Loucy (cell line): ENCODE results near the gene EPN1.

ENCODE experiments used
- H2AFZ ChIP-seq: fragments of 200-600 bp; sonication (generic); 2 replicates; pipeline ENCODE4 v1.6.0; 2016; ENCODE audit warnings: antibody characterized with exemption, mild to moderate bottlenecking, low read length, moderate library complexity
- H3F3A ChIP-seq: fragments of 200-600 bp; 2 replicates; pipeline ENCODE4 v1.6.0; 2016; ENCODE audit warnings: antibody characterized with exemption, low read depth, mild to moderate bottlenecking
- H3K27me3 ChIP-seq: fragments of 200-600 bp; sonication (generic); 2 replicates; pipeline ENCODE4 v1.6.1; 2014; ENCODE audit warnings: low read length, mild to moderate bottlenecking; ENCODE audit not compliant: insufficient read depth, poor library complexity, severe bottlenecking
- H3K36me3 ChIP-seq: fragments of 200-600 bp; sonication (generic); 2 replicates; pipeline ENCODE4 v1.6.1; 2016; ENCODE audit warnings: low read length; ENCODE audit not compliant: insufficient read depth
- H3K4me1 ChIP-seq: fragments of 200-600 bp; sonication (generic); 2 replicates; pipeline ENCODE4 v1.5.1; 2014; ENCODE audit warnings: low read length, mild to moderate bottlenecking; ENCODE audit not compliant: insufficient read depth, poor library complexity, severe bottlenecking
- H3K4me2 ChIP-seq: fragments of 200-600 bp; sonication (generic); 2 replicates; pipeline ENCODE4 v1.6.0; 2014; ENCODE audit warnings: antibody characterized with exemption, low read length, low read depth, mild to moderate bottlenecking; ENCODE audit not compliant: poor library complexity, severe bottlenecking
- H3K4me3 ChIP-seq: fragments of 200-600 bp; sonication (generic); 2 replicates; pipeline ENCODE4 v1.5.1; 2014; ENCODE audit warnings: low read length, mild to moderate bottlenecking, mixed read lengths; ENCODE audit not compliant: poor library complexity, severe bottlenecking
- H3K79me2 ChIP-seq: fragments of 200-600 bp; sonication (generic); 2 replicates; pipeline ENCODE4 v1.6.1; 2014; ENCODE audit warnings: low read length; ENCODE audit not compliant: insufficient read depth
- H3K9ac ChIP-seq: fragments of 200-600 bp; sonication (generic); 2 replicates; pipeline ENCODE4 v1.6.0; 2014; ENCODE audit warnings: mild to moderate bottlenecking, low read depth, low read length, moderate library complexity; ENCODE audit not compliant: poor library complexity, severe bottlenecking
- H3K9me2 ChIP-seq: fragments of 200-600 bp; sonication (generic); replicated peaks from 2 replicates; pipeline ENCODE4 v1.6.1; 2016; ENCODE audit warnings: low read depth, low read length, mixed read lengths
- H3K9me3 ChIP-seq: fragments of 200-600 bp; sonication (generic); 2 replicates; pipeline ENCODE4 v1.6.1; 2014; ENCODE audit warnings: mild to moderate bottlenecking, antibody characterized with exemption, low read length, low read depth; ENCODE audit not compliant: insufficient read depth
- H4K20me1 ChIP-seq: fragments of 200-600 bp; sonication (generic); 2 replicates; pipeline ENCODE4 v1.6.0; 2014; ENCODE audit warnings: antibody characterized with exemption, low read length, mild to moderate bottlenecking; ENCODE audit not compliant: insufficient read depth, poor library complexity, severe bottlenecking
- CTCF ChIP-seq: fragments of 200-600 bp; sonication (generic); conservative IDR thresholded peaks from 2 replicates; pipeline ENCODE4 v1.5.1; 2014; ENCODE audit warnings: mild to moderate bottlenecking, antibody characterized with exemption, low read length
- EZH2phosphoT487 ChIP-seq: fragments of 200-600 bp; IDR thresholded peaks from 2 replicates; pipeline ENCODE4 v1.6.1; 2018; ENCODE audit warnings: antibody characterized with exemption, mild to moderate bottlenecking, moderate library complexity, borderline replicate concordance

EPN1 gene

DNA sequence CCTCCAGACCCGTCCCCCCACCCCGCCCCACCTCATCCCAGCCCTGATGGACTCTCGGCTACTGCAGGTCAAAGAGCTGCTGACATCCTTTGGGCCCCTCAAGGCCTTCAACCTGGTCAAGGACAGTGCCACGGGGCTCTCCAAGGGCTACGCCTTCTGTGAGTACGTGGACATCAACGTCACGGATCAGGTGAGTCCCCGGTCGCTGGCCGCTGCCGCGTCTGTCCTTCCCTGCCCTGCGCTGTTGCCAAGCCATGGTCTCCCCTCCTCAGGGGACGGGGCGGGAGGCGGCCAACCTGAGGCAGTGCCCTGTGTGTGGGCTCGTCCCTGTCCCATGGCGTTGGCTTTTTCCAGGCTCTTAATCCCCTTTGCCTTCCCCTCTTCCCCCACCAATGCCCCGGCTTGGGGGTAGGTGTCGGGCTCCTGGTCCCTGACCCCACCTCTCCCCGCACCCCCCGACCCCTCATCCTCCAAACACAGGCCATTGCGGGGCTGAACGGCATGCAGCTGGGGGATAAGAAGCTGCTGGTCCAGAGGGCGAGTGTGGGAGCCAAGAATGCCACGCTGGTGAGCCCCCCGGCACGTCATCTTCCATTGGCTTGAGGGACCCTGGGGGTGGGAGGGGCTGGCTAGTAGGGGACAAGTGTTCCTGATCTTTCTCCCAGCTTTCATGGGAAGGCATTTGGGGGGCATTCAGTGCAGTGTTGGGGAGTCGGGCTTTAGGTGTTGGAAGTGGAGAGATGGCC lies 6.2 kb upstream of the EPN1 start:
- Histone ChIP-seq H3K27me3 (no peaks in the 10 kb centered on the region), H4K20me1 (peaks cover 92% of the 10 kb centered on the region), H3K79me2 (peaks cover 96% of the 10 kb centered on the region)

DNA sequence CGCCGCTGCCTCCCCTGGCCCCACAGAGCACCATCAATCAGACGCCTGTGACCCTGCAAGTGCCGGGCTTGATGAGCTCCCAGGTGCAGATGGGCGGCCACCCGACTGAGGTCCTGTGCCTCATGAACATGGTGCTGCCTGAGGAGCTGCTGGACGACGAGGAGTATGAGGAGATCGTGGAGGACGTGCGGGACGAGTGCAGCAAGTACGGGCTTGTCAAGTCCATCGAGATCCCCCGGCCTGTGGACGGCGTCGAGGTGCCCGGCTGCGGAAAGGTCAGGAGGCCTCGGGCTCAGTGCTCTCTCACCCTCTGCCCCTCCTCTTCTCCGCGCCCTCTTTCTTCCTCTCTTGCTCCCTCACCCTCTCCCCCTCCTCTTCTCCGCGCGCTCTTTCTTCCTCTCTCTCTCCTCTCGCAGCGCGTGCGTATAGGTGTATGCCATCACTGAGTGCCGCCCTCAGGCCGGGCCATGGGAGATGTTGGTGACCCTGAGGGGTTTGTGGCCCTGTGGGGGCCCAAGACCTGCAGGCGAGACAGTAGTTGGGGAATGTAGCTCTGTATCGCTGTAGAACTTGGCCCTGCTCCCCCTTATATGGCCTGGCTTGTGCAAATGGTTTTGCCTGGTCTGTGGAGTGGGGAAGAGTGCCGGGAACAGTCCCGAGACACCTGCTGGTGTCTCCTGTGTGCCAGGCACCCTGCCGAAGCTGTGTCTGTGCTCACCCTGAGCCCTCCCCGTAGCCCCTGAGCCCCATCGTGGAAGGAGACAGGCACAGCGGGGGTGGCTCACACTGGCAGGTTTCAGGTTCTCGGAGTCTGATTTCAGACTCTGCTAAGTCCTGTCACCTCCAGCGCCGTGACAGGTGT lies 5.4 kb upstream of the EPN1 start:
- Histone ChIP-seq H3K4me1 (no peaks in the 10 kb centered on the region), H3K9me2 (no peaks in the 10 kb centered on the region), H2AFZ (no peak overlapping the region), H3K9ac (no peak overlapping the region), H3K4me2 (no peak overlapping the region), H3K9me3 (no peaks in the 10 kb centered on the region), H3K79me2 (peaks cover 91% of the 10 kb centered on the region), H3K4me3 (no peak overlapping the region), H3F3A (peaks cover 4% of the 10 kb centered on the region; the same call in 1 of the 2 replicates), H3K27me3 (no peaks in the 10 kb centered on the region), H3K36me3 (peaks cover 88% of the 10 kb centered on the region), H4K20me1 (peaks cover 93% of the 10 kb centered on the region)
- TF ChIP-seq EZH2phosphoT487 (no peak), CTCF (no peak)

More for the DNA sequence above, 6.2 kb upstream of the EPN1 start:
- Histone ChIP-seq H2AFZ (no peak overlapping the region), H3K4me3 (no peak overlapping the region), H3K4me1 (no peaks in the 10 kb centered on the region), H3K4me2 (no peak overlapping the region), H3F3A (no peaks in the 10 kb centered on the region), H3K36me3 (peaks cover 90% of the 10 kb centered on the region), H3K9me3 (no peaks in the 10 kb centered on the region), H3K9ac (no peak overlapping the region), H3K9me2 (no peaks in the 10 kb centered on the region)
- no peak for TF ChIP-seq CTCF
- no peak for TF ChIP-seq EZH2phosphoT487

DNA sequence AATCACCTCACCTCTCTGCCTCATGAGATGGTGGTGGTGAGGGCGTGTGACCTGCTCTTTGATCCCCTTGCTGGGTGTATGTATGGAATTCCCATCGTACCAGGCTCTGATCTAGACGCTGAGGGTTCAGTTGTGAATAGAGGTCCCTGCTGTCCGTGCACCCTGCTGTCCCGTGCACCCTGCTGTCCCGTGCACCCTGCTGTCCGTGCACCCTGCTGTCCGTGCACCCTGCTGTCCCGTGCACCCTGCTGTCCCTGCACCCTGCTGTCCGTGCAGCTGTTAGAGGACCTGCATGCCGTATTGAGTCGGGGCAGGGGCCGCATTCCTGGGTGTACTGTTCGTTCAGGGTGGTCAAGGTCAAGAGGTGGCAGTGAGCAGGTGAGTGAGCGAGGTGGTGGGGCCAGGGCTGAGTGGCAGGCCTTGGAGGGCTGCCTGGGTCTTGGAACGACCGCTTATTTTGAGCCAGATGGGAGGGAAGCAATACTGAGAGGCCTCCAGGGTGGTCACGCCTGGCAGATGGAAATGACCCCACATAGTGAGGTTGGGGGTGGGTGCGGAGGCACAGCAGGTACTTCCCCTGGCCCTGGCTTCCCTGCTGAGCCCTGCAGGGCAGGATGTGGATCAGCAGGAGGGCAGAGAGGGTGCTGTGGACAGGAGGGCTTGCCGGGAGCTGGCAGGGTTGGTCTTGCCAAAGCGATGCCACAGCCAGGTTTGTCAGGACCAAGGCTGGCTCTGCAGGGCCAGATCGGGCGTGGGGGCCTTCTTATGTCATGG lies 4.6 kb upstream of the EPN1 start:
- Histone ChIP-seq H4K20me1 (peaks cover 92% of the 10 kb centered on the region), H3K4me2 (no peak overlapping the region), H3K79me2 (peaks cover 88% of the 10 kb centered on the region), H3F3A (peaks cover 5% of the 10 kb centered on the region; the same call in 1 of the 2 replicates), H3K4me1 (no peaks in the 10 kb centered on the region), H2AFZ (no peak overlapping the region), H3K9ac (no peak overlapping the region), H3K4me3 (no peak overlapping the region), H3K36me3 (peaks cover 86% of the 10 kb centered on the region), H3K9me2 (no peaks in the 10 kb centered on the region), H3K27me3 (no peaks in the 10 kb centered on the region), H3K9me3 (no peaks in the 10 kb centered on the region)
- TF ChIP-seq CTCF (no peak), EZH2phosphoT487 (no peak)
